ENCODE data around the gene C12orf75. TPM values are rescaled to one million over a fixed set of nuclear protein-coding genes. Genes with fewer than 3 reads are reported as not detected.
"Not testable (repeated sequence)": the region's sequence is repeated elsewhere in the genome, so short reads cannot be mapped to it uniquely, and the experiment has no call there.

C12orf75 gene
- total RNA-seq, 2 donors from 2014 or later, result 43.7 to 57.0 TPM

- no peaks in the 10 kb centered on the region for H3K4me1 ChIP-seq (ENCODE audit: control insufficient read depth, insufficient read depth, low read length)
- H3K4me3 Mint-ChIP-seq, result peak overlapping the region; percentile 64
- 25 to 33% methylated on average over 7 to 8 of the region's 8 CpGs for WGBS, 2 experiments (ENCODE audit: insufficient coverage in 1 of 2, insufficient read length in 1 of 2)
These were observed 1.3 kb downstream of the C12orf75 start for GRCh38 chr12:105331805-105332251.

GRCh38 chr12:105332286-105332685, 1.8 kb downstream of the C12orf75 start:
- Mint-ChIP-seq H3K4me1 (peaks cover 18% of the 10 kb centered on the region), H3K27me3 (ENCODE audit: insufficient read depth) (peaks cover 29% of the 10 kb centered on the region)
- H3K27me3 ChIP-seq (ENCODE audit: control insufficient read depth, insufficient read depth, low read length, poor library complexity, severe bottlenecking), result peaks cover 14% of the 10 kb centered on the region
- DNase-seq, result peak; percentile 60
- H3K9ac ChIP-seq (ENCODE audit: extremely low read depth, low read length, poor library complexity, severe bottlenecking); H3K36me3 Mint-ChIP-seq (ENCODE audit: low read depth); H3K27ac ChIP-seq (ENCODE audit: low read depth, low read length); H3K9me3 ChIP-seq (ENCODE audit: control insufficient read depth, low read length); H3K36me3 ChIP-seq (ENCODE audit: control insufficient read depth, insufficient read depth, low read length); H3K27ac Mint-ChIP-seq; H3K9me3 Mint-ChIP-seq; H3K4me3 Mint-ChIP-seq; H3K4me1 ChIP-seq (ENCODE audit: control insufficient read depth, insufficient read depth, low read length): not testable (repeated sequence)
- peak overlapping the region; percentile 85 for H3K4me3 ChIP-seq (ENCODE audit: low read length)
- WGBS, 2 experiments (ENCODE audit: insufficient coverage in 1 of 2, insufficient read length in 1 of 2), result 87 to 94% methylated on average over 5 to 6 of the region's 6 CpGs

More at GRCh38 chr12:105331805-105332251, 1.3 kb downstream of the C12orf75 start:
- peaks cover 31% of the 10 kb centered on the region for H3K27me3 Mint-ChIP-seq (ENCODE audit: insufficient read depth)
- Histone ChIP-seq H3K4me3 (ENCODE audit: low read length) (peak overlapping the region; percentile 85), H3K9ac (ENCODE audit: extremely low read depth, low read length, poor library complexity, severe bottlenecking) (no peak overlapping the region), H3K27ac (ENCODE audit: low read depth, low read length) (no peak overlapping the region), H3K36me3 (ENCODE audit: control insufficient read depth, insufficient read depth, low read length) (no peaks in the 10 kb centered on the region), H3K9me3 (ENCODE audit: control insufficient read depth, low read length) (no peaks in the 10 kb centered on the region), H3K27me3 (ENCODE audit: control insufficient read depth, insufficient read depth, low read length, poor library complexity, severe bottlenecking) (peaks cover 14% of the 10 kb centered on the region)
- H3K36me3 Mint-ChIP-seq (ENCODE audit: low read depth), result peaks cover 4% of the 10 kb centered on the region
- TF ChIP-seq CTCF (conservative IDR thresholded peaks at IDR 0.05), result no peak
- H3K4me1 Mint-ChIP-seq, result peaks cover 18% of the 10 kb centered on the region
- H3K9me3 Mint-ChIP-seq, result no peaks in the 10 kb centered on the region
- H3K27ac Mint-ChIP-seq, result no peak overlapping the region
- DNase-seq, result peak; percentile 76

GRCh38 chr12:105332925-105333324, 2.4 kb downstream of the C12orf75 start:
- no peak overlapping the region for H3K4me3 Mint-ChIP-seq
- no peak overlapping the region for H3K27ac Mint-ChIP-seq
- H3K36me3 ChIP-seq (ENCODE audit: control insufficient read depth, insufficient read depth, low read length), result no peaks in the 10 kb centered on the region
- H3K27me3 ChIP-seq (ENCODE audit: control insufficient read depth, insufficient read depth, low read length, poor library complexity, severe bottlenecking), result peaks cover 14% of the 10 kb centered on the region
- H3K4me3 ChIP-seq (ENCODE audit: low read length), result no peak overlapping the region
- peaks cover 30% of the 10 kb centered on the region for H3K27me3 Mint-ChIP-seq (ENCODE audit: insufficient read depth)
- peaks cover 8% of the 10 kb centered on the region for H3K36me3 Mint-ChIP-seq (ENCODE audit: low read depth)
- no peaks in the 10 kb centered on the region for H3K9me3 ChIP-seq (ENCODE audit: control insufficient read depth, low read length)
- no peak for TF ChIP-seq CTCF (conservative IDR thresholded peaks at IDR 0.05)
- no peak overlapping the region for H3K27ac ChIP-seq (ENCODE audit: low read depth, low read length)
- WGBS, 2 experiments (ENCODE audit: insufficient coverage in 1 of 2, insufficient read length in 1 of 2), result 100% methylated on average over 1 of the region's 1 CpG; no CpG with 5 or more reads in 1 of the 2 experiments
- no peaks in the 10 kb centered on the region for H3K4me1 ChIP-seq (ENCODE audit: control insufficient read depth, insufficient read depth, low read length)
- DNase-seq, result no peak
- no peak overlapping the region for H3K9ac ChIP-seq (ENCODE audit: extremely low read depth, low read length, poor library complexity, severe bottlenecking)
- H3K4me1 Mint-ChIP-seq, result peaks cover 18% of the 10 kb centered on the region
- no peaks in the 10 kb centered on the region for H3K9me3 Mint-ChIP-seq

- no peak for DNase-seq
- H3K4me3 Mint-ChIP-seq, result no peak overlapping the region
- peaks cover 18% of the 10 kb centered on the region for H3K4me1 Mint-ChIP-seq
- WGBS, 2 experiments (ENCODE audit: insufficient coverage in 1 of 2, insufficient read length in 1 of 2), result 92 to 100% methylated on average over 1 to 3 of the region's 3 CpGs
- no peak overlapping the region for H3K27ac Mint-ChIP-seq
- H3K36me3 Mint-ChIP-seq (ENCODE audit: low read depth), result peaks cover 13% of the 10 kb centered on the region
- H3K9me3 Mint-ChIP-seq, result no peaks in the 10 kb centered on the region
- Histone ChIP-seq H3K27me3 (ENCODE audit: control insufficient read depth, insufficient read depth, low read length, poor library complexity, severe bottlenecking) (peaks cover 6% of the 10 kb centered on the region), H3K9ac (ENCODE audit: extremely low read depth, low read length, poor library complexity, severe bottlenecking) (no peak overlapping the region), H3K4me3 (ENCODE audit: low read length) (no peak overlapping the region), H3K9me3 (ENCODE audit: control insufficient read depth, low read length) (no peaks in the 10 kb centered on the region), H3K36me3 (ENCODE audit: control insufficient read depth, insufficient read depth, low read length) (no peaks in the 10 kb centered on the region), H3K4me1 (ENCODE audit: control insufficient read depth, insufficient read depth, low read length) (no peaks in the 10 kb centered on the region), H3K27ac (ENCODE audit: low read depth, low read length) (no peak overlapping the region)
- peaks cover 19% of the 10 kb centered on the region for H3K27me3 Mint-ChIP-seq (ENCODE audit: insufficient read depth)
- no peak for TF ChIP-seq CTCF (conservative IDR thresholded peaks at IDR 0.05)
These were observed 3.5 kb downstream of the C12orf75 start for GRCh38 chr12:105334001-105334400.
